Vein endothelial cell (primary cell): ENCODE results near the gene CRYGD. TPM values are rescaled to one million over a fixed set of nuclear protein-coding genes. Genes with fewer than 3 reads are reported as not detected.

ENCODE experiments used
- total RNA-seq: library from RNA; depleted of rRNA; stranded (reverse); fragments of >200 nt; gene quantifications from 2 replicates; pipeline ENCODE4 v1.2.3, GENCODE V29; 2012

The CRYGD gene
- total RNA-seq, result not detected in 2 replicates

GRCh38 chr2:208124013-208124715 is at the start of gene CRYGD:
Gene CRYGD, minus strand, starts transcription at chr2:208124524. Its CDS starts 51 bp downstream, at chr2:208124473.

DNA sequence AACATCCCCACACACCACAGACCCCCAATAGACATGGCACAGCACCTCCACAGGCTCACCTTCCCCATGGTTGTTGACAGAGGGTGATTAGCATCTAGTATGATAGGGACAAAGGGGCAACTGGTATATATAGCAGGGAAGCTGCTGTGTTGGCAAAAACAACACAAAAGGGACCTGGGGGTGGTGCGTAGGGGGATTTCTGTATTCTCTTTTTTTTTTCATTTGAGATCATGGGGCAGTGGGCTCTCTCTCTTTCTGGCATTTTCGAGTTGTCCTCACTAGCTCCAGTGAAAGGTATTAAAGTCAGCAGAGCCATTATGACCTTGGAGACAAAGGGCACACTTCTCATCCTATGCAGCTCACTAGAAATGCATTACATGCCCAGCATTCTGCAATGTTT is 39.2 kb upstream of the CRYGD start, which contains the start of gene CRYGA:
TSS of gene CRYGA (minus strand) at position 101 of the 400 bp plus-strand sequence. CDS start at position 68, 33 bp downstream.

DNA sequence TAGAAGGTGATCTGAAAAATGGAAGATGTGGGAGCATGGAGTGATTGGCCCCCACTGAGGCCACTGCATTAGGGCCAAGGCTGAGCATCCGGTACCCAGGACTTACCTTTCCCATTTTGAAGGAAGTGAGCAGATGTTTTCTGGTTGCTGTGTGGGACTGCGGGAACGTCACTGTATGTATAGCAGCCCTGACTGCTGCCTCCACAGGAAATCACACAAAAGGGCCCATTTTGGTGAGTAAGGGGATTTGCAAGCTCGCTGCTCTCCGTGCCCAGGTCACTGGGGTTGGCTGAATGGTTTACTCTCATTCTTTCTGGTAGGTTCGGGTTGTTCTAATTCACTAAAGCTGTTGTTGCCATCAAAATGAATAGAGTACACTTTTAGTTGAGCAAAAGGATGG is 21.7 kb upstream of the CRYGD start, which contains the start of gene CRYGB:
TSS of gene CRYGB (minus strand) at position 153 of the 400 bp plus-strand sequence. CDS start at position 115, 38 bp downstream.

DNA sequence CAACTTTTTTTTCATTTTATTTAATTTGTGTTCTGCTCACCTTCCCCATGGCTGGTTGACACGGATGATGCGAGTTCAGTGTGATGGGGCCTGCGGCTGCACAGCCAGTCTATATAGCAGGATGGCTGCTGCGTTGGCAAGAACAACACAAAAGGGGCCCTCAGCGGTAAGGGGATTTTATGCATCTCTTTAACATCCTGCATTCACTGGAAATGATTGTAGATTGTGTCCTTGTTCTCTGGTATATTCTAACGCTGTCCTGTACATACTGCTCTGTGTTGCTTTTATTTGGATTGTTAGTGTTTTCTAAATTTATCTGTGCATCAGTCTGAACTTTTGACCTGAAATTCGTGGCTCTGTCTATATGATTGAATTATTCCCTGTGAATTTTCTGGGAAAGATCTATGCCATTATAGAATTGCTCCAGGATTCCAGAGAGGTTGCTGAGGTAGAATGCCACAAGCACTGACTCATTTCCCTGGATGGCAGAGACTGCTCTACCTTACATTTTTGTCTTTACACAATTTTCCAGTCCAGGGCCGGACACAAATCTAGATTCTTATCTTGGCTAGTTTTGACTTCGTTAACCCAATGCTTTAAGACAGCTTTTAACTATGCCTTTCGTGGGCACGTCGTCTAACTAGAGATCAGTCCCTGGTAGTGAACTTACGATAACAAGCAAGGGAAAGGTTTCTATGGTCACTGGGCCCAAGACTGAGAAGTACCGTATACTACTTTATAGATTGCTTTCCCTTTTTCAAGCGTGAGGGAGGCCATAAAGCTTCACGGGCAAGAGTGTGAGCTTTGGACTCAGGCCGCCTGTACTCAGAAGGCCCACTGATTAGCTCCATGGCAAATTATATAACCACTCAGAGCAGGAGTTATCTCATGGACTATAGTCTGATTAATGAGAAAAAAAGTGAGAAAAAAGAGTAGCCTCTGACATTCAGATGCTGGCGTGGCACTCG is 5.7 kb upstream of the CRYGD start, which contains the start of gene CRYGC:
TSS of gene CRYGC (minus strand) at position 85 of the 968 bp plus-strand sequence. CDS start at position 49, 36 bp downstream.

Other genes starting within 250 kb of the CRYGD start
- 11.5 and 12.4 TPM in 2 replicates for gene PLEKHM3, start 99.0 kb downstream of the CRYGD start, total RNA-seq
- not detected in 2 replicates for gene CRYGC, start 5.3 kb upstream of the CRYGD start, total RNA-seq
- gene CRYGB, start 21.6 kb upstream of the CRYGD start, total RNA-seq, result not detected in 2 replicates
- gene CRYGA, start 39.1 kb upstream of the CRYGD start, total RNA-seq, result not detected in 2 replicates
- gene C2orf80, start 65.5 kb upstream of the CRYGD start, total RNA-seq, result not detected in 2 replicates
- gene IDH1, start 130.5 kb upstream of the CRYGD start, total RNA-seq, result 54.9 and 112 TPM in 2 replicates
- 33.3 and 39.1 TPM in 2 replicates for gene PIKFYVE, start 141.7 kb upstream of the CRYGD start, total RNA-seq